Fibroblast of peridontal ligament (primary cell): ENCODE results near the gene GDPD1.
A peak's percentile ranks its signal among the peaks of the same experiment; 100 is the strongest.
"Not testable (repeated sequence)": the region's sequence is repeated elsewhere in the genome, so short reads cannot be mapped to it uniquely, and the experiment has no call there.

ENCODE experiments used
- DNase-seq: peaks from one replicate; pipeline ENCODE4 v3.0.0-alpha.2; 2010; ENCODE audit errors: extremely low read depth

The GDPD1 gene

GRCh38 chr17:59220328-59221158, at the start of gene GDPD1:
Gene GDPD1, plus strand, starts transcription at chr17:59220511. Its CDS starts 99 bp downstream, at chr17:59220610.
- peak; percentile 85 for DNase-seq

- no peak for DNase-seq
Measured at GRCh38 chr17:59172436-59173004, 47.8 kb upstream of the GDPD1 start.

GRCh38 chr17:59174671-59175070, 45.6 kb upstream of the GDPD1 start:
- DNase-seq, result no peak

GRCh38 chr17:59175076-59175475, 45.2 kb upstream of the GDPD1 start:
- DNase-seq, result no peak

GRCh38 chr17:59178266-59178985, 41.9 kb upstream of the GDPD1 start:
- DNase-seq, result no peak

- DNase-seq, result not testable (repeated sequence)
Measured at GRCh38 chr17:59179601-59180000, 40.7 kb upstream of the GDPD1 start.

- no peak for DNase-seq
Measured at GRCh38 chr17:59180626-59181025, 39.7 kb upstream of the GDPD1 start.

GRCh38 chr17:59181481-59181880, 38.8 kb upstream of the GDPD1 start:
- DNase-seq, result no peak

- no peak for DNase-seq
Measured at GRCh38 chr17:59185997-59186396, 34.3 kb upstream of the GDPD1 start.

GRCh38 chr17:59186850-59187249, 33.5 kb upstream of the GDPD1 start:
- peak; percentile 6 for DNase-seq

- DNase-seq, result no peak
Measured at GRCh38 chr17:59190806-59191205, 29.5 kb upstream of the GDPD1 start.

- no peak for DNase-seq
Measured at GRCh38 chr17:59193336-59193862, 26.9 kb upstream of the GDPD1 start.

GRCh38 chr17:59199398-59199797, 20.9 kb upstream of the GDPD1 start:
- DNase-seq, result no peak

- DNase-seq, result no peak
Measured at GRCh38 chr17:59202320-59202719, 18.0 kb upstream of the GDPD1 start.

- DNase-seq, result no peak
Measured at GRCh38 chr17:59219370-59219769, 941 bp upstream of the GDPD1 start.

GRCh38 chr17:59219992-59220327, 351 bp upstream of the GDPD1 start:
- DNase-seq, result no peak

GRCh38 chr17:59221159-59221847, 992 bp downstream of the GDPD1 start:
- DNase-seq, result no peak

GRCh38 chr17:59223813-59224212, 3.5 kb downstream of the GDPD1 start:
- DNase-seq, result no peak

- DNase-seq, result not testable (repeated sequence)
Measured at GRCh38 chr17:59228588-59228987, 8.3 kb downstream of the GDPD1 start.

- no peak for DNase-seq
Measured at GRCh38 chr17:59230764-59231163, 10.5 kb downstream of the GDPD1 start.

GRCh38 chr17:59234631-59235030, 14.3 kb downstream of the GDPD1 start:
- no peak for DNase-seq

GRCh38 chr17:59238906-59239305, 18.6 kb downstream of the GDPD1 start:
- DNase-seq, result no peak
